GM19099 (cell line): ENCODE measurements around the gene CENPO.
A peak's percentile ranks its signal among the peaks of the same experiment; 100 is the strongest.

Experiments used
- POLR2A ChIP-seq: IDR thresholded peaks from 3 replicates; pipeline ENCODE4 v1.6.1; 2011; ENCODE audit warnings: low read depth; ENCODE audit not compliant: insufficient read length; ENCODE audit errors: extremely low read depth

Gene CENPO

DNA sequence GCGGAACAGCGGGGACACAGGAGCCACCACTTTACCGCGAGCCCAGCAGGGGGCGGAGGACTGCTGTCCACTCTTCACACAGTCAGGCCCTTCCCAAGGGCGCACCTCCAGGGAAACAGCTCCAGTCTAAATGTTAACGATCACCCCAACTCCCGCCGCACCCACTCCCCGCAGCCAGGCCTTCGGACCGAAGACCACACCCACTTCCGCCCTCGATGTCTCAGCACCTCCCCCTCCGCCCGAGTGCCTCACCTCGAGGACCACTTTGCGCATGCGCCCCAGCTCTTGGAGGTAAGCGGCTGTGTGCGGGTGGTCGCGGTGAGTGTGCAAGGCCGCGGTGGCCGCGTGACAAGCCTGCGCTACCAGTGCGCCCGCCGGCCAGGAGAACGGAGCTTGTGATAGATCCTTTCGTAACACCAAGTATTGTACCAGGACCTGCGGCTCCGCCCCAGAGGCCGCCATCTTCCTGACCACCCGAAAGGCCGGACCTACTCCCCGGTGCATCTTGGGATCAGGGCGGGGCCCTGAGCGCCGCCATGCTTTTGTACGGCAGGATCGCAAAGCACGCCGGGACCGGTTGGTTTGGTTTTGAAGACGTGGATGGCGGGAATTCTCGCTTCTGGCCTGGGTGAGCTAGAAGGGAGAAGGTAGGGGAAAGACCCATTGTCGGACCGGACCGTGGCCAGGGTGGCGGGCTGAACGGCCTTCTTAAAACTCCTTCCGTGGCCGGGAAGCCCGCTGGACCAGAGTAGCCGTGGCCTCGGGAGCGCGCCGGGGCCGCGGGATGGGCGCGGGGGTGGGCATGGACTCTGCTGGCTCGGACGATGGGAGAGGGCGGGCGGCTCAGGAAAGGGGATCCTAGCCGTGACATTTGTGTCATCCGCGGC lies at the start of gene CENPO, which contains the start of gene PTRHD1:
Gene CENPO (plus strand): TSS at position 552 of the 887 bp plus-strand sequence. CDS start 495 bp downstream, outside the sequence.
Gene PTRHD1 (minus strand): TSS at position 518 of the 887 bp plus-strand sequence. CDS start 14 bp downstream, at position 504.
- peak; percentile 85 for TF ChIP-seq POLR2A

- no peak for TF ChIP-seq POLR2A
Observed at GRCh38 chr2:24743924-24744323, 49.3 kb upstream of the CENPO start.

DNA sequence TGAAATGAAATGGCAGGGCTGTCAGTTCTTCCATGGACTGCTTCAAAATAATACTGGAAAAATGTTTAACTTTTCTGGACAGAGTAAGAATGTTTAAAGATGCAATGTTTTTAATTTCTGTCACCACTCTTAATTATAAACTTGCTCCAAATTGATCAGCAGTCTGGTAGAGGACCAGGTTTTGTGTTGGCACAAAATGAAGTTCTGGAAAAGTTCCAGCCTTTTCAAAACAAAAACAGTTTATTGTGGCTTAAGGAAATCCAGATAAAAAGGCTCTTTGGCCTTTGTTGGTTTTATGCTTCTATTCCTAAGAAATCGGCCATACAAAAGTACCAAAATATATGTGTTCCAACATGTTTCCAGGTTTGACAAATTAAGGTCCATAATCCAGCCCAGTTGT lies 48.9 kb upstream of the CENPO start:
- TF ChIP-seq POLR2A: no peak

GRCh38 chr2:24745825-24746224 lies 47.4 kb upstream of the CENPO start:
- TF ChIP-seq POLR2A: no peak

GRCh38 chr2:24747299-24747698 lies 45.9 kb upstream of the CENPO start:
- TF ChIP-seq POLR2A: no peak

DNA sequence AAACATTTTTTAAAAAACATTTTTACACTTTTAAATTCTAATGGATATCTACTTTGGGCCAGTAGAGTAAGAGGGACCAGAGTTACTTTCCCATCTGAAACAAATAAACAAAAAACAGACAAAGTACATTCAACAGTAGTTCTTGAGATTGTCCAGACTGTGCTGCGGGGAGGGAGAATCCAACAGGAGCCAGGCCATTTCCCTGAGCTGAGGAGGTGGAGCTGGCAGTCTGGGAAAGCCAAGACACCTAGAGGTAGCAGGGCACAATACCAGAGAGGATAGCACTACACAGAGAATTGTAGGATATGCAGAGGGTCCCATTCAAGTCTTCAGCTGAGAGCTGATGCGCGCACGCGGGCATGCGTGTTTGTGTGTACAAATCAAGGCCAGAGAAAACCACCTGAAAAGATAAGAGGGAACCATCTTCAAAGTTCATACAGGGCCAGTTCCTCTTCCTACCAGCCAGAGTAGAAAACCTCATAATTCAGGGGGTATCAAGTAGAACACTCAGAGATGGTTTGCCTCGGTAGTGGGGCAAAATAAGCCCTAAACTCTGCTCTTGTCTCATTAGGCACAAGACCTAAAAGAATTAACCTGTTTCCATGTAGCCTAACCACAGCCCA lies 44.0 kb upstream of the CENPO start:
- no peak for TF ChIP-seq POLR2A

GRCh38 chr2:24754985-24755705 lies 38.1 kb upstream of the CENPO start:
- TF ChIP-seq POLR2A: no peak

DNA sequence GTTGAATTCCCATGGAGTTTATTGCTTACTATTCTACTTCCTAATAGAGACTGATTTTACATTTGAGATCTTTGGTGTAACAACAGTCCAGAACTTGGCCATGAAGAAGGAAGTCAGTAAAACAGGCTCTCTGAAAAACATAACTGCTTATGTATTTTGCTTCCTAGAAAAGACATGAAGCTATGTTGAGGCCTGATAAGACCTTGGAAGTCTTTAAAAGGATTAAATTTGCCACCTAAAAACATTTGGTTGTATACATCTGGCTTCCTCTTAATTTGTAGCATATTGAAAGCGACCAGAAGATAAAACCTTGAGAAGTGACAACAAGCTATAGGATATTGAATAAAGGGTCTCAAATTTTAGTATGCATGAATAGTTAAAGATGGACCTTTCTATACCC lies 36.4 kb upstream of the CENPO start:
- TF ChIP-seq POLR2A: no peak

- TF ChIP-seq POLR2A: no peak
Observed at GRCh38 chr2:24761866-24762265, 31.4 kb upstream of the CENPO start.

DNA sequence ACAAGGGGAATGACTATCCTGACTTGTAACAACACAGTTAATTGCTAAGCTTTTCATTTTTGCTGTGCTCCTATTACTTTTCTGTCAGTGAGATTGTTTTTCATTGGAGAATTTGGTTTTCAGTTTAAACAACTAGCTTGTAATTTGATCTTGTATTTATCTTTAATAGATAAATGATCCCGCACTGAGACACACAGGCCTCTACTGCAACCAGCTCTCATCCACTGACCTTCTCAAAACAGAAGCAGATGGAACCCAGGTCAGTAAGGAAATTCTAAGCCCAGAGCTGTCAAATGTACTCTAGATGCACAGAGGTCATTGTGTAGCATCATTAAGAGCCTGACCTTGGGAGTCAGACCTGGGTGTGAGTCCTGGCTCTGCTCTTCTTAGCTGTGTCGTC lies 30.7 kb upstream of the CENPO start:
- TF ChIP-seq POLR2A: no peak

GRCh38 chr2:24763843-24764242 lies 29.4 kb upstream of the CENPO start:
- TF ChIP-seq POLR2A: no peak

- TF ChIP-seq POLR2A: no peak
Observed at GRCh38 chr2:24766609-24767008, 26.6 kb upstream of the CENPO start.

DNA sequence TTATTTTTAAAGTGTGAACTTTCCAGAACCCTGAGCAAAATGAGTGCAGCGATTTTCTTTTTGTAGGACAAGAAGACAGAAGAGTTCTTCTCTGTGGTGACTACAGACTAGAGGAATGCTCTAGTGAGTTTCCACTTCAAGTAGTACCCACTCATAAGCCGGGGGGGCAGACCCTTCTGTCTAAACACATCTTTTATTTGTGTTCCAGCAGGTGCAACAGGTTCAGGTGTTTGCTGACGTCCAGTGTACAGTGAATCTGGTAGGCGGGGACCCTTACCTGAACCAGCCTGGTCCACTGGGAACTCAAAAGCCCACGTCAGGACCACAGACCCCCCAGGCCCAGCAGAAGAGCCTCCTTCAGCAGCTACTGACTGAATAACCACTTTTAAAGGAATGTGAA lies 25.2 kb upstream of the CENPO start:
- no peak for TF ChIP-seq POLR2A

- TF ChIP-seq POLR2A: no peak
Observed at GRCh38 chr2:24768601-24769000, 24.6 kb upstream of the CENPO start.

GRCh38 chr2:24771061-24771460 lies 22.2 kb upstream of the CENPO start:
- no peak for TF ChIP-seq POLR2A
